Measurements from ENCODE around the gene PTGDR2. TPM values are rescaled to one million over a fixed set of nuclear protein-coding genes. Genes with fewer than 3 reads are reported as not detected.

Gene PTGDR2
- total RNA-seq (1 to 10 TPM; 1.2 to 1.9 TPM), polyA plus RNA-seq (ENCODE audit: insufficient read length in 2 of 2) (1 to 10 TPM; 3.2 to 3.8 TPM)
- long read RNA-seq, donor 1 = 0 reads
- long read RNA-seq, donor 2 = 0 reads
- long read RNA-seq, donor 3 = 0 reads
- long read RNA-seq, donor 4 = 0 reads

GRCh38 chr11:60855726-60856633 lies at the start of gene PTGDR2:
Gene PTGDR2, minus strand, starts transcription at chr11:60855950. Its CDS starts 2,228 bp downstream, at chr11:60853722.
- Histone ChIP-seq H3K4me1 (ENCODE audit: control insufficient read depth, insufficient read depth, low read length) (peaks cover 10% of the 10 kb centered on the region), H3K9me3 (ENCODE audit: control insufficient read depth, insufficient read depth, low read length) (no peaks in the 10 kb centered on the region), H3K27ac (ENCODE audit: low read depth, low read length) (no peak within 1 kb of the TSS), H3K4me3 (ENCODE audit: low read depth, low read length) (no peak within 1 kb of the TSS), H3K36me3 (ENCODE audit: control insufficient read depth, insufficient read depth, low read length) (peaks cover 22% of the 10 kb centered on the region), H3K27me3 (ENCODE audit: control insufficient read depth, insufficient read depth, low read length) (no peaks in the 10 kb centered on the region)
- WGBS (ENCODE audit: insufficient coverage) = 89% methylated on average over 9 of the region's 14 CpGs
- DNase-seq (ENCODE audit: low read depth in 4 of 6, low spot score in 6 of 6) = no peak

DNA sequence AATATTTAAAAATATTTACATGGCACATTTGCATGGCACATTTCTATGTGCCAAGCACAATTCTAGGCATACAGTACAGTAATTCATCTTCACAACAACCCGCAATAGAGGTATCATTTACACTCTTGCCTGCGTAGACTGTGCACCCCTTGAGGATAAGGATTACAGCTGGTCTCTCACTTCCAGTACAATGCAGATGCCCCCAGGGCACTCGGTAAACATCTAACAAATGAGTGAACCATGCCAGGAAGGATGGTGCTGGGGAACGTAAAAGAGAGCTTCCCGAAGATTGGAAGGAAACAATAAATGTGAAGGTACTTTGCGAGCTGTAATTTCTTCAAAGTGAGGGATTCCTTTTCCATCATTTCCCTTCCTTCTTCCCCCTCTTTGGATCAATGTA lies 49.3 kb upstream of the PTGDR2 start:
- H3K27ac ChIP-seq (ENCODE audit: low read depth, low read length) = no peak overlapping the region
- peaks cover 30% of the 10 kb centered on the region for H3K36me3 ChIP-seq (ENCODE audit: control insufficient read depth, insufficient read depth, low read length)
- no peaks in the 10 kb centered on the region for H3K9me3 ChIP-seq (ENCODE audit: control insufficient read depth, insufficient read depth, low read length)
- DNase-seq (ENCODE audit: low read depth in 4 of 6, low spot score in 6 of 6) = peak in 1 of 6 donors; percentile 7
- H3K4me3 ChIP-seq (ENCODE audit: low read depth, low read length) = peak overlapping the region; percentile 58
- no CpG with 5 or more reads among the region's 6 CpGs for WGBS (ENCODE audit: insufficient coverage)
- H3K4me1 ChIP-seq (ENCODE audit: control insufficient read depth, insufficient read depth, low read length) = peaks cover 6% of the 10 kb centered on the region
- H3K27me3 ChIP-seq (ENCODE audit: control insufficient read depth, insufficient read depth, low read length) = peaks cover 2% of the 10 kb centered on the region

DNA sequence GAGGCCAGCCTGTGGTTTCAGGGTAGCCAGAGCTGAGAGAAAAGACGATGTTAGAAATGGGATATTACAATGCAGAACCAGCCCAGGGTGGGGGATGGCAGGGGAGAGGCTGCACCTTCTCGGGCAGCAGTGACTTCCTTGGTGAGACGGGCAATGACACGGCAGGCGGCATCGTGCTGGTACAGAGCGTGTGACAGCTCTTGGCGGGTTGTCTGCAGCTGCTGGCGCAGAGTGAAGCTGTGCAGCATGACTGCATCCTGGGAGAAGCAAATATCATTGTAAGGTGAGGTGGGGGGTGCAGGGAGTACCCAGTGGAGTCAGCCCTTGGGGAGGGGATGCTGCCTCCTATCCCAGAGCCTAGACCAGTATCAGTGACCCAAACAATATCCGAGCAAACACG lies 46.9 kb upstream of the PTGDR2 start:
- 96% methylated on average over 11 of the region's 11 CpGs for WGBS (ENCODE audit: insufficient coverage)
- Histone ChIP-seq H3K9me3 (ENCODE audit: control insufficient read depth, insufficient read depth, low read length) (no peaks in the 10 kb centered on the region), H3K27ac (ENCODE audit: low read depth, low read length) (no peak overlapping the region), H3K4me3 (ENCODE audit: low read depth, low read length) (no peak overlapping the region), H3K27me3 (ENCODE audit: control insufficient read depth, insufficient read depth, low read length) (no peaks in the 10 kb centered on the region), H3K36me3 (ENCODE audit: control insufficient read depth, insufficient read depth, low read length) (peaks cover 45% of the 10 kb centered on the region), H3K4me1 (ENCODE audit: control insufficient read depth, insufficient read depth, low read length) (peaks cover 6% of the 10 kb centered on the region)
- no peak for DNase-seq (ENCODE audit: low read depth in 4 of 6, low spot score in 6 of 6)

- H3K36me3 ChIP-seq (ENCODE audit: control insufficient read depth, insufficient read depth, low read length) = peaks cover 50% of the 10 kb centered on the region
- H3K4me3 ChIP-seq (ENCODE audit: low read depth, low read length) = no peak overlapping the region
- peak in 1 of 6 donors; percentile 29 for DNase-seq (ENCODE audit: low read depth in 4 of 6, low spot score in 6 of 6)
- H3K27me3 ChIP-seq (ENCODE audit: control insufficient read depth, insufficient read depth, low read length) = no peaks in the 10 kb centered on the region
- peaks cover 6% of the 10 kb centered on the region for H3K4me1 ChIP-seq (ENCODE audit: control insufficient read depth, insufficient read depth, low read length)
- H3K27ac ChIP-seq (ENCODE audit: low read depth, low read length) = no peak overlapping the region
- WGBS (ENCODE audit: insufficient coverage) = 81% methylated on average over 13 of the region's 13 CpGs
- no peaks in the 10 kb centered on the region for H3K9me3 ChIP-seq (ENCODE audit: control insufficient read depth, insufficient read depth, low read length)
Observed at GRCh38 chr11:60900673-60901404, 45.1 kb upstream of the PTGDR2 start.

DNA sequence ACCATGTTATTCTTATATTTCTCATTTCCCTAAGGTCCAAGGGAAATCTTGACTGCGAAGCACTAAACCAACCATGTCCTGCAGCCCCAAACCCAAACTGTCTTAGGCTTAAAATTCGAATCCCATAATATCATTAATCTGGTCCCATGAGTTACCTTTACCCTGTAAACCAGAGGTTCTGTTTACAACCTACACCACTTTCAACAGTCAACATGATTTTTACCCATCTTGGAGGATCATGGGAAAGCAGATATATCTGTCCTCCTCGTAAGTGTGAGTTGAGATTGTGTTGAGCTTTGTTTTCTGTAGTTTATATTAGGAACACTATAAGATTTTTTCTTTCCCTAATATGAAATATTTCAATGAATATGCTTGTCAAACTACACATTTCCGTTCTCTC lies 44.2 kb upstream of the PTGDR2 start:
- peaks cover 53% of the 10 kb centered on the region for H3K36me3 ChIP-seq (ENCODE audit: control insufficient read depth, insufficient read depth, low read length)
- DNase-seq (ENCODE audit: low read depth in 4 of 6, low spot score in 6 of 6) = no peak
- no CpG with 5 or more reads among the region's 4 CpGs for WGBS (ENCODE audit: insufficient coverage)
- H3K4me1 ChIP-seq (ENCODE audit: control insufficient read depth, insufficient read depth, low read length) = no peaks in the 10 kb centered on the region
- H3K27me3 ChIP-seq (ENCODE audit: control insufficient read depth, insufficient read depth, low read length) = no peaks in the 10 kb centered on the region
- no peaks in the 10 kb centered on the region for H3K9me3 ChIP-seq (ENCODE audit: control insufficient read depth, insufficient read depth, low read length)
- H3K4me3 ChIP-seq (ENCODE audit: low read depth, low read length) = no peak overlapping the region
- no peak overlapping the region for H3K27ac ChIP-seq (ENCODE audit: low read depth, low read length)

DNA sequence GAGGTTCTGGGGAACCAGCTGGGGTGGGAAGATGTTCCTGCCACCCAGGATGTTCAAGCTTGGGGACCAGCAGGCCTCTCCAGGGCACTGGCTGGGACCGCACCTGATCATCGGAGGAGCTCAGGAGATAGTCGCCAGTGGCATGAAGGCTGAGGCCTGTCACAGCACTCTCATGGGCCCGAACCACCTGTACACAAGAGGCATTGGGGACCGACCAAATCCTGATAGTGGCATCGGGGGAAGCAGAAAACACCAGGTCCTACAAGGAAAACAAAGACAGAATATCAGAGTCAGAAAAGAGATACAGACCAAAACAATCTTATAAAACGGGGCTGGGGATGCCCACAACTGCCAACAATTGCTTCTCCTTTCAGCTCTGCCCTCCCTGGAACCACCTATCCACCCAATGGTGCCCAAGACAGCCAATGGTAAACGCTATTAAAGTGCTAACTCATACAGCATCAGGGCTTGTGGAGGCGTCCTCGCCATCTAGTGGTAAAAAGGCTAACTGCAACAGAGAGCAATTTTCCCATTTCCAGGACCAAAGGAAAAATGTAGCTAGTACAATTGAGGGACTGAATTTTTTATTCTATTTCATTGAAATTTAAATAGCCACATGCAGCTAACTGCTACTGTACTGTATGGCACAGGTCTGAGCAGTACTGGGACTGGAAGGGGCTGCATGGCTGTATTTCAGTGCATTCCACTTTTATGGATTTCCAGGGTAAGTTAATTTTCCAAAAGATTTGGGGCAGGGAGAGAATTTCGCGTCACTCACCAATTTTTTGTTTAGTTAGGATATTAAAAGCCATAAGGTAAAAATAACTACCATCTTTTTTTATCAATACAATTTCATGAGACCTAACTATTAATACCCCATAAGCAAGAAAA lies 43.5 kb upstream of the PTGDR2 start:
- Histone ChIP-seq H3K27me3 (ENCODE audit: control insufficient read depth, insufficient read depth, low read length) (no peaks in the 10 kb centered on the region), H3K4me1 (ENCODE audit: control insufficient read depth, insufficient read depth, low read length) (no peaks in the 10 kb centered on the region), H3K4me3 (ENCODE audit: low read depth, low read length) (no peak overlapping the region), H3K36me3 (ENCODE audit: control insufficient read depth, insufficient read depth, low read length) (peaks cover 54% of the 10 kb centered on the region), H3K9me3 (ENCODE audit: control insufficient read depth, insufficient read depth, low read length) (no peaks in the 10 kb centered on the region), H3K27ac (ENCODE audit: low read depth, low read length) (no peak overlapping the region)
- WGBS (ENCODE audit: insufficient coverage) = 70% methylated on average over 8 of the region's 12 CpGs
- peak in 3 of 6 donors; percentile 60 to 89 (median 82) for DNase-seq (ENCODE audit: low read depth in 4 of 6, low spot score in 6 of 6)

DNA sequence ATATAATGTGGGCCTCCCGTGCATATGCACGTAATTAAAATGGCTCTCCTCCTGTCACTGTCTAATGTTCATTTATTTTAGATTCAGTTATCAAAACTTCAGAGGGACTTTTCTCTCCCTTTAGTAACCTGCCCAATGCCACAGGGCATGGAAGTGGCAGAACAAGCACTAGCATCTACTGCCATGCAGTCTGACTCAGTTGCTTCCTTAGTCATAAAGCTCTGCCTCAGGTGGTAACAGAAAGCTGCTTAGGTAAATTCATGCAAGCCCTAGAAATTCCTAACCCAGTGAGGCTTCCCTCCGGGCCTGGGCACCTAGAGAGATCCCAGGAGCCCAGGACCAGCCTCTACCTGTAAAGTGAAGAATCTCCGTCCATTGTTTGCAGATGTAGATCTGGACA lies 41.7 kb upstream of the PTGDR2 start:
- peaks cover 55% of the 10 kb centered on the region for H3K36me3 ChIP-seq (ENCODE audit: control insufficient read depth, insufficient read depth, low read length)

GRCh38 chr11:60895687-60896086 lies 39.9 kb upstream of the PTGDR2 start:
- DNase-seq (ENCODE audit: low read depth in 4 of 6, low spot score in 6 of 6) = no peak
- Histone ChIP-seq H3K9me3 (ENCODE audit: control insufficient read depth, insufficient read depth, low read length) (no peaks in the 10 kb centered on the region), H3K4me3 (ENCODE audit: low read depth, low read length) (no peak overlapping the region), H3K4me1 (ENCODE audit: control insufficient read depth, insufficient read depth, low read length) (no peaks in the 10 kb centered on the region), H3K27ac (ENCODE audit: low read depth, low read length) (no peak overlapping the region), H3K27me3 (ENCODE audit: control insufficient read depth, insufficient read depth, low read length) (no peaks in the 10 kb centered on the region), H3K36me3 (ENCODE audit: control insufficient read depth, insufficient read depth, low read length) (peaks cover 47% of the 10 kb centered on the region)
- no CpG with 5 or more reads among the region's 5 CpGs for WGBS (ENCODE audit: insufficient coverage)

More for the DNA sequence above, 41.7 kb upstream of the PTGDR2 start:
- H3K27ac ChIP-seq (ENCODE audit: low read depth, low read length) = no peak overlapping the region
- 90% methylated on average over 2 of the region's 4 CpGs for WGBS (ENCODE audit: insufficient coverage)
- no peaks in the 10 kb centered on the region for H3K9me3 ChIP-seq (ENCODE audit: control insufficient read depth, insufficient read depth, low read length)
- H3K27me3 ChIP-seq (ENCODE audit: control insufficient read depth, insufficient read depth, low read length) = no peaks in the 10 kb centered on the region
- DNase-seq (ENCODE audit: low read depth in 4 of 6, low spot score in 6 of 6) = no peak
- no peaks in the 10 kb centered on the region for H3K4me1 ChIP-seq (ENCODE audit: control insufficient read depth, insufficient read depth, low read length)
- H3K4me3 ChIP-seq (ENCODE audit: low read depth, low read length) = no peak overlapping the region
